Endothelial cell of umbilical vein (primary cell): ENCODE data around the gene CENPQ. TPM values are rescaled to one million over a fixed set of nuclear protein-coding genes. Genes with fewer than 3 reads are reported as not detected.

Experiments used
- BruUV-seq: library from RNA; stranded (reverse); fragments of 400-500 nt; replicated peaks from 2 replicates; lab custom pipeline; 2021; lab: Mats Ljungman, UMichigan
- CTCF ChIA-PET: fragments of 300-600, 350-600 bp; sonication (Branson Sonifier 250); formaldehyde crosslinking; loops from one replicate; lab custom pipeline; 2021; ENCODE audit warnings: antibody characterized with exemption, inconsistent platforms; lab: Charles Lee
- POLR2A ChIA-PET: fragments of 300-600, 350-600 bp; sonication (Branson Sonifier 250); formaldehyde crosslinking; loops from one replicate; lab custom pipeline; 2021; ENCODE audit warnings: antibody characterized with exemption, inconsistent platforms; lab: Charles Lee
- DNase-seq: peaks from one replicate; pipeline ENCODE4 v3.0.0-alpha.2; 2011; ENCODE audit warnings: low read depth, low spot score
- FAIRE-seq: peaks from 2 replicates; lab custom pipeline; 2011; peaks lifted over from hg19 to GRCh38; lab: Jason Lieb, UNC
- H2AFZ ChIP-seq: 2 replicates; pipeline ENCODE4 v1.6.0; 2012; ENCODE audit warnings: low read depth, low read length, control low read depth, inconsistent platforms
- H3K27ac ChIP-seq: 2 replicates; pipeline ENCODE4 v1.5.1; 2011; ENCODE audit warnings: low read depth, mild to moderate bottlenecking, control low read depth, low read length, moderate library complexity; ENCODE audit not compliant: insufficient read depth
- H3K27me3 ChIP-seq, 2 experiments: 2 replicates each; pipeline versions ENCODE4 v1.6.0 to v1.6.1; 2011; ENCODE audit warnings: low read length in 2 of 2, mixed read lengths in 1 of 2; ENCODE audit not compliant: control insufficient read depth in 2 of 2, insufficient read depth in 2 of 2
- H3K36me3 ChIP-seq, 2 experiments: 2 replicates in 1 of 2; 3 replicates in 1 of 2; pipeline ENCODE4 v1.5.1; 2011; ENCODE audit warnings: low read length in 2 of 2, mild to moderate bottlenecking in 1 of 2, moderate library complexity in 1 of 2; ENCODE audit not compliant: control insufficient read depth in 2 of 2, insufficient read depth in 2 of 2; ENCODE audit errors: extremely low read depth in 1 of 2
- H3K4me1 ChIP-seq: 3 replicates; pipeline ENCODE4 v1.5.1; 2011; ENCODE audit warnings: mild to moderate bottlenecking, low read length; ENCODE audit not compliant: control insufficient read depth, insufficient read depth; ENCODE audit errors: extremely low read depth
- H3K4me2 ChIP-seq: 2 replicates; pipeline ENCODE4 v1.6.1; 2011; ENCODE audit warnings: low read length, control low read depth, mixed read lengths; ENCODE audit not compliant: insufficient read depth
- H3K4me3 ChIP-seq, 3 experiments: fragments of 200-600 bp in 1 of 3; sonication (generic), shearing (Covaris generic) in 1 of 3; replicated peaks in 1 of 3; 2 replicates each; pipeline ENCODE4 v1.5.1; 2011 to 2016; ENCODE audit warnings: control low read depth in 3 of 3, low read length in 3 of 3, mild to moderate bottlenecking in 2 of 3, inconsistent platforms in 1 of 3, low read depth in 1 of 3, moderate library complexity in 1 of 3; ENCODE audit not compliant: insufficient read depth in 1 of 3
- H3K79me2 ChIP-seq: 2 replicates; pipeline ENCODE4 v1.6.0; 2012; ENCODE audit warnings: low read length, inconsistent platforms; ENCODE audit not compliant: control insufficient read depth, insufficient read depth
- H3K9ac ChIP-seq: replicated peaks from 2 replicates; pipeline ENCODE3; 2011; ENCODE audit warnings: low read length, control low read depth; ENCODE audit not compliant: insufficient read depth; ENCODE audit errors: extremely low read depth
- H3K9me1 ChIP-seq: replicated peaks from 3 replicates; pipeline ENCODE4 v1.6.0; 2011; ENCODE audit warnings: mild to moderate bottlenecking, low read length; ENCODE audit not compliant: control insufficient read depth, insufficient read depth; ENCODE audit errors: extremely low read depth
- H3K9me3 ChIP-seq: replicated peaks from 2 replicates; pipeline ENCODE4 v1.5.1; 2012; ENCODE audit warnings: low read length, inconsistent platforms; ENCODE audit not compliant: control insufficient read depth, insufficient read depth
- H4K20me1 ChIP-seq: replicated peaks from 2 replicates; pipeline ENCODE3; 2011; ENCODE audit warnings: mild to moderate bottlenecking, low read length; ENCODE audit not compliant: control insufficient read depth, insufficient read depth; ENCODE audit errors: extremely low read depth
- EZH2 ChIP-seq: IDR thresholded peaks from 2 replicates; pipeline ENCODE4 v1.6.1; 2012; ENCODE audit warnings: borderline replicate concordance, low read depth, mild to moderate bottlenecking, moderate library complexity, low read length, inconsistent platforms; ENCODE audit not compliant: severe bottlenecking
- FOS ChIP-seq: IDR thresholded peaks from 2 replicates; pipeline ENCODE4 v1.6.1; 2011; ENCODE audit warnings: mild to moderate bottlenecking, low read length, moderate library complexity, borderline replicate concordance; ENCODE audit not compliant: insufficient read depth
- GATA2 ChIP-seq: IDR thresholded peaks from 2 replicates; pipeline ENCODE4 v1.7.0; 2011; ENCODE audit warnings: low read depth, mild to moderate bottlenecking, moderate library complexity, mixed read lengths, low read length; ENCODE audit not compliant: insufficient read length, insufficient read depth
- JUN ChIP-seq: IDR thresholded peaks from 2 replicates; pipeline ENCODE4 v1.6.1; 2011; ENCODE audit warnings: borderline replicate concordance, low read depth; ENCODE audit not compliant: insufficient read length, insufficient read depth
- MYC ChIP-seq: IDR thresholded peaks from one replicate; pipeline ENCODE4 v1.6.1; 2011; ENCODE audit warnings: mild to moderate bottlenecking, low read depth, low read length
- POLR2A ChIP-seq: IDR thresholded peaks from 2 replicates; pipeline ENCODE4 v1.6.1; 2012; ENCODE audit warnings: low read depth, mild to moderate bottlenecking, control low read depth, low read length
- POLR2AphosphoS5 ChIP-seq: IDR thresholded peaks from 2 replicates; pipeline ENCODE4 v1.6.1; 2012; ENCODE audit warnings: low read depth, mild to moderate bottlenecking, control low read depth, low read length, moderate library complexity; ENCODE audit not compliant: insufficient read depth
- dilution Hi-C: fragments of 300-500 bp; cut with MboI; formaldehyde crosslinking; loops from one replicate; pipeline ENCODE4 v1.15.0; 2019; ENCODE audit warnings: low sequenced_read_pairs; ENCODE audit not compliant: extremely low pct_ligation_motif_present
- intact Hi-C: fragments of 100-400 bp; cut with micrococcal nuclease; formaldehyde crosslinking; loops from one replicate; pipeline ENCODE4 v1.10.0; 2022
- polyA plus RNA-seq, 4 experiments: library from polyadenylated mRNA; depleted of rRNA in 3 of 4; stranded (reverse) in 3 of 4; unstranded in 1 of 4; fragments of >200 nt; gene quantifications; 2 replicates each; pipeline versions ENCODE4 v1.2.1 to v1.2.3, GENCODE V29; 2011 to 2012; ENCODE audit warnings: missing spikeins in 1 of 4
- total RNA-seq: library from RNA; stranded (reverse); gene quantifications from 2 replicates; pipeline ENCODE4 v1.2.3, GENCODE V29; 2021
- TF ChIP-seq, protein P1 (sequence below), 2 donors: IDR thresholded peaks; 1 replicate in 1 of 2; 2 replicates in 1 of 2; pipeline ENCODE4 v1.5.1; 2011; ENCODE audit warnings: low read length in 2 of 2, mild to moderate bottlenecking in 2 of 2, moderate library complexity in 2 of 2, control low read depth in 1 of 2, inconsistent platforms in 1 of 2, low read depth in 1 of 2; ENCODE audit not compliant: insufficient read depth in 1 of 2; ENCODE audit errors: extremely low read depth in 1 of 2
- TF ChIP-seq, protein P2 (sequence below): IDR thresholded peaks from 2 replicates; pipeline ENCODE4 v1.6.1; 2011; ENCODE audit not compliant: insufficient read depth, insufficient read length

CENPQ gene
- total and polyA plus RNA-seq, 2 donors (not counting 3 experiments of a cell fraction or from before 2014, with no cell fraction given), result 3.3 to 8.0 TPM

DNA sequence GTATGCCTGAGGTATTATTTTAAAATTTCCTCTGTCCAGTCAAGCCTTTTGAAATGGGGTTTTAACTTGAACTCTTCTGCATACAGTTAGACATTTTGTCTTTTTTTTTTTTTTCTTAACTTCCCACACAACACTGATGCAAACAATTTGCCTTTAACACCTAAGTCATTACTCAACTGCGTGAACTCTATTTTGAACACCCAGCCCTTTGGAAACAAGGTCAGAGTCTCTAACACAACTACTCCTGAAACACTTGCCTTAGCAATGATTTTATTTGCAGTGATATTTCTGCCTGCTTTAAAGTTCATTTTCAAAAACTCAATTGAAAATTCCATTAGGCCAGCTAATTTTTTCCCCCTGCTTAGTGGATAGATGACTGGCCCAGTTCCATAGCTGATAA lies 60.7 kb downstream of the CENPQ start:
- FAIRE-seq (no peak), DNase-seq (no peak)
- Histone ChIP-seq H4K20me1 (no peaks in the 10 kb centered on the region), H3K4me3 (no peak overlapping the region), H2AFZ (no peak overlapping the region), H3K27me3 (peaks cover 4 to 12% of the 10 kb centered on the region in 2 experiments), H3K9me1 (no peaks in the 10 kb centered on the region), H3K9me3 (no peaks in the 10 kb centered on the region), H3K36me3 (no peaks in the 10 kb centered on the region), H3K9ac (no peak overlapping the region), H3K79me2 (no peaks in the 10 kb centered on the region), H3K4me2 (no peak overlapping the region), H3K4me1 (no peaks in the 10 kb centered on the region), H3K27ac (no peak overlapping the region)
- ChIA-PET POLR2A (no interaction called here), CTCF (interaction anchor here (1.0 to 1.4 kb wide), 4 partner anchors 8 to 101 kb away, joined by 3 to 5 read pairs (median 4); no protein-coding TSS in a partner anchor)
- dilution Hi-C loops, result no loop called here
- intact Hi-C loops, result no loop called here
- no peak for TF ChIP-seq GATA2
- no peak for TF ChIP-seq JUN
- no peak for TF ChIP-seq MYC
- TF ChIP-seq, protein P1, sequence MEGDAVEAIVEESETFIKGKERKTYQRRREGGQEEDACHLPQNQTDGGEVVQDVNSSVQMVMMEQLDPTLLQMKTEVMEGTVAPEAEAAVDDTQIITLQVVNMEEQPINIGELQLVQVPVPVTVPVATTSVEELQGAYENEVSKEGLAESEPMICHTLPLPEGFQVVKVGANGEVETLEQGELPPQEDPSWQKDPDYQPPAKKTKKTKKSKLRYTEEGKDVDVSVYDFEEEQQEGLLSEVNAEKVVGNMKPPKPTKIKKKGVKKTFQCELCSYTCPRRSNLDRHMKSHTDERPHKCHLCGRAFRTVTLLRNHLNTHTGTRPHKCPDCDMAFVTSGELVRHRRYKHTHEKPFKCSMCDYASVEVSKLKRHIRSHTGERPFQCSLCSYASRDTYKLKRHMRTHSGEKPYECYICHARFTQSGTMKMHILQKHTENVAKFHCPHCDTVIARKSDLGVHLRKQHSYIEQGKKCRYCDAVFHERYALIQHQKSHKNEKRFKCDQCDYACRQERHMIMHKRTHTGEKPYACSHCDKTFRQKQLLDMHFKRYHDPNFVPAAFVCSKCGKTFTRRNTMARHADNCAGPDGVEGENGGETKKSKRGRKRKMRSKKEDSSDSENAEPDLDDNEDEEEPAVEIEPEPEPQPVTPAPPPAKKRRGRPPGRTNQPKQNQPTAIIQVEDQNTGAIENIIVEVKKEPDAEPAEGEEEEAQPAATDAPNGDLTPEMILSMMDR (IDR thresholded peaks at IDR 0.05; ENCODE audit: extremely low read depth in 1 of 2, insufficient read depth in 1 of 2, low read depth in 1 of 2, low read length in 2 of 2), result no peak
- no peak for TF ChIP-seq FOS
- TF ChIP-seq, protein P2, sequence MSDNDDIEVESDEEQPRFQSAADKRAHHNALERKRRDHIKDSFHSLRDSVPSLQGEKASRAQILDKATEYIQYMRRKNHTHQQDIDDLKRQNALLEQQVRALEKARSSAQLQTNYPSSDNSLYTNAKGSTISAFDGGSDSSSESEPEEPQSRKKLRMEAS, result no peak
- TF ChIP-seq EZH2, result no peak
- TF ChIP-seq POLR2A, result no peak
- no peak for TF ChIP-seq POLR2AphosphoS5
- no TSS peak for BruUV-seq
